EH (cell line): Measurements from ENCODE around the gene ADGRA1.

ENCODE experiments used
- DNase-seq: peaks from one replicate; pipeline ENCODE4 v3.0.0-alpha.2; 2015; ENCODE audit warnings: low read depth

The ADGRA1 gene

DNA sequence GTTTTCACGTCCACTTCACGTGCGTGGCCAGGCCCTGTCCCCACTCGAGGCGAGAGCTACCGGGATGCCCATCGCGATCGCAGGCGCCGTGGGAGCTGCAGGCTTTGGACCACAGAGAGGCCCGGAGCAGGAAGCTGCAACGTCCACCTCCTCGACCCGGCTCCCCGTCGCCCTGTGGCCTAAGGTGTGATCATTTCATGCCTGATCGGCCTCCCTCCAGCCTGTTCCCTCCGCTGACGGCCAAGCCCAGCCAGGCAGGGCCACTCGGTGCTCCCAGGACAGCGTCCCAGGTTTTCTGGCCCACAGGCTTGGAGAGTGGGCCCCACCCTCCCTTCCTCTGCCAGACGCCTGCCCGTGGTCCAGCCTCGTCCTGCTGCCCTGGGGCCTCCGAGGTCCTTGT, 91.9 kb downstream of the ADGRA1 start:
- no peak for DNase-seq

GRCh38 chr10:133180192-133180964, 92.7 kb downstream of the ADGRA1 start:
- no peak for DNase-seq

DNA sequence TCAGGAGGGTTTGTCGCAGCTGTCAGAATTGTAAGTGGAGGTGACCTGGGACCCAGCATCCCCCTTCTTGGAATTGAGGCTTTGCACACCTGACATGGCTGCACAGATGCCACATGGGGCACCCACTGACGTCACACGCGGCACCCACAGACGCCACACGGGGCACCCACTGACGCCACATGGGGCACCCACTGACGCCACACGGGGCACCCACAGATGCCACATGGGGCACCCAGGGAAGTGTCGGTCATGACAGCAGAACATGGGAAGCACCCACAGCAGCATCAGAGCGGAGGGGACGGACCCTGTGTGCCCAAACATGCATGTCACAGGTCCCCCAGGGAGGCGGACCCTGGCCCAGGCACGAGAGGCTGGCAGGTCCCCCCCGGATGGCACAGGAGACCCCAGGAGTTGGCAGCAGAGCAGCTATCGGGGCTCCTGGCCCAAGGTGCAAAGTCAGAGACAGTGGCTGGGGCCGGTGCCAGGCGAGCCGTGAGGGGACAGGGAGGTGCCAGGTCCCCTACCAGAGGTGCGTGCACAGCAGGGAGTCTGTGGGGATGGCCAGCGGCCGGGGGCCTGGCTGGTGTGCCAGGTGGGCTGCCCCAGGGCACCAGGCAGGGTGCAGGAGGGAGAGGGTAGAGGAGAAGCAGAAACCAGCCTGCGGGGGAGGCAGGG, 93.4 kb downstream of the ADGRA1 start:
- DNase-seq = no peak
